MM.1S (cell line): ENCODE data around the gene ICA1L.

Experiments used
- EZH2 ChIP-seq: fragments of 300-600 bp; sonication (generic); optimal IDR thresholded peaks from 2 replicates; pipeline ENCODE3; 2017; ENCODE audit warnings: low read depth, mild to moderate bottlenecking, antibody characterized with exemption, low read length, mixed read lengths
- TF ChIP-seq, protein P1 (sequence below): fragments of 300-600 bp; sonication (generic); IDR thresholded peaks from 2 replicates; pipeline ENCODE4 v1.5.1; 2016; ENCODE audit warnings: antibody characterized with exemption, low read length, mixed read lengths

DNA sequence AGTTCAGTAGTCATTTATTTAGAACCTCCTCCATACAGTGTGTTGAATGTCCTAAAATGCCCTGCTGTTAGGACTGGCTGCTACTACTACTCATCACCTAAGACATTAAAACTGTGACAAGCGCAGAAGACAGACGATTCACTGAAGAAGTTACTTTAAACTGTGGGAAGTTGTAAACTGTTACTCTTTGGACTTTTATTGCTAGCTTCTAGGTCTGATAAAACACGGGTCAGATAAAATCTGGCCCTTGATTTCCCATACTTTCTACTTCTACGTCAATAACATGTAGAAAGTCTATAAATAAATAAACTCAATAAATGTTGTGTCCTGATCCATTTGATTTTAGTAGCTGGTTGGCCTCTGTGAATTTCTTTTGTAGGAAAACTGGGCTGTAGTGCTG lies 113.4 kb downstream of the ICA1L start:
- TF ChIP-seq, protein P1, sequence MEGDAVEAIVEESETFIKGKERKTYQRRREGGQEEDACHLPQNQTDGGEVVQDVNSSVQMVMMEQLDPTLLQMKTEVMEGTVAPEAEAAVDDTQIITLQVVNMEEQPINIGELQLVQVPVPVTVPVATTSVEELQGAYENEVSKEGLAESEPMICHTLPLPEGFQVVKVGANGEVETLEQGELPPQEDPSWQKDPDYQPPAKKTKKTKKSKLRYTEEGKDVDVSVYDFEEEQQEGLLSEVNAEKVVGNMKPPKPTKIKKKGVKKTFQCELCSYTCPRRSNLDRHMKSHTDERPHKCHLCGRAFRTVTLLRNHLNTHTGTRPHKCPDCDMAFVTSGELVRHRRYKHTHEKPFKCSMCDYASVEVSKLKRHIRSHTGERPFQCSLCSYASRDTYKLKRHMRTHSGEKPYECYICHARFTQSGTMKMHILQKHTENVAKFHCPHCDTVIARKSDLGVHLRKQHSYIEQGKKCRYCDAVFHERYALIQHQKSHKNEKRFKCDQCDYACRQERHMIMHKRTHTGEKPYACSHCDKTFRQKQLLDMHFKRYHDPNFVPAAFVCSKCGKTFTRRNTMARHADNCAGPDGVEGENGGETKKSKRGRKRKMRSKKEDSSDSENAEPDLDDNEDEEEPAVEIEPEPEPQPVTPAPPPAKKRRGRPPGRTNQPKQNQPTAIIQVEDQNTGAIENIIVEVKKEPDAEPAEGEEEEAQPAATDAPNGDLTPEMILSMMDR = no peak
- TF ChIP-seq EZH2 = no peak
